Measurements from ENCODE around the gene TEX11.

DNA sequence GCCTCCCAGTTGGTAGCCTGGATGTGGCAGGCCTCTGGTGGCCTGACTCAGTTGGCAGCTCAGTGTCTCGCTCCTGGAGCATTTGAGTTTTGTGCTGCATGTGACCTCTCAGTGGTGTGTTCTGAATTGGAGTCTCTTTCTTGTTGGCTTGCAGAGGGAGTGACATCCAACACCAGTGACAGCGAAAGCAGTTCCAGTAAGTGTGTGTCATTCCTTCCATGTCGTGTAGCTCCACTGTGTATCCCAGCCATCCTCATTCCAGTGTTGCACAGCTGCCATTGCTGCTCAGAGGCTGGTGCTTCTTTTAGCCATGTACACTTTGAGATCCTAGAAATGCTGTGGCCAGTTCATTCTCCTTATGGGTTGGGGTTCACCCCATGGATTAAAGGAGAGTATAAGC lies 411.5 kb downstream of the TEX11 start:
- TF ChIP-seq, protein P1, sequence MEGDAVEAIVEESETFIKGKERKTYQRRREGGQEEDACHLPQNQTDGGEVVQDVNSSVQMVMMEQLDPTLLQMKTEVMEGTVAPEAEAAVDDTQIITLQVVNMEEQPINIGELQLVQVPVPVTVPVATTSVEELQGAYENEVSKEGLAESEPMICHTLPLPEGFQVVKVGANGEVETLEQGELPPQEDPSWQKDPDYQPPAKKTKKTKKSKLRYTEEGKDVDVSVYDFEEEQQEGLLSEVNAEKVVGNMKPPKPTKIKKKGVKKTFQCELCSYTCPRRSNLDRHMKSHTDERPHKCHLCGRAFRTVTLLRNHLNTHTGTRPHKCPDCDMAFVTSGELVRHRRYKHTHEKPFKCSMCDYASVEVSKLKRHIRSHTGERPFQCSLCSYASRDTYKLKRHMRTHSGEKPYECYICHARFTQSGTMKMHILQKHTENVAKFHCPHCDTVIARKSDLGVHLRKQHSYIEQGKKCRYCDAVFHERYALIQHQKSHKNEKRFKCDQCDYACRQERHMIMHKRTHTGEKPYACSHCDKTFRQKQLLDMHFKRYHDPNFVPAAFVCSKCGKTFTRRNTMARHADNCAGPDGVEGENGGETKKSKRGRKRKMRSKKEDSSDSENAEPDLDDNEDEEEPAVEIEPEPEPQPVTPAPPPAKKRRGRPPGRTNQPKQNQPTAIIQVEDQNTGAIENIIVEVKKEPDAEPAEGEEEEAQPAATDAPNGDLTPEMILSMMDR (IDR thresholded peaks at IDR 0.05) = no peak
- no peak for TF ChIP-seq POLR2AphosphoS5 (IDR thresholded peaks at IDR 0.05)
